Measurements from ENCODE around the gene SYTL1.

Gene SYTL1

GRCh38 chr1:27367160-27367650 lies 25.4 kb downstream of the SYTL1 start:
- TF ChIP-seq CTCF (IDR thresholded peaks at IDR 0.05; ENCODE audit: control insufficient read depth, extremely low read depth, insufficient read depth), result no peak

GRCh38 chr1:27368869-27369582 lies 27.2 kb downstream of the SYTL1 start:
- no peak for TF ChIP-seq CTCF (IDR thresholded peaks at IDR 0.05; ENCODE audit: control insufficient read depth, extremely low read depth, insufficient read depth)
- no peak for DNase-seq (ENCODE audit: low read depth)
- no peak overlapping the region for H3K4me3 ChIP-seq (ENCODE audit: low read depth, low read length)

More at GRCh38 chr1:27367160-27367650, 25.4 kb downstream of the SYTL1 start:
- peak overlapping the region; percentile 56 for H3K4me3 ChIP-seq (ENCODE audit: low read depth, low read length)
- DNase-seq (ENCODE audit: low read depth), result no peak

GRCh38 chr1:27372022-27372807 lies 30.4 kb downstream of the SYTL1 start:
- no peak for TF ChIP-seq CTCF (IDR thresholded peaks at IDR 0.05; ENCODE audit: control insufficient read depth, extremely low read depth, insufficient read depth)
- no peak for DNase-seq (ENCODE audit: low read depth)

GRCh38 chr1:27372808-27373690 lies 31.2 kb downstream of the SYTL1 start:
- TF ChIP-seq CTCF (IDR thresholded peaks at IDR 0.05; ENCODE audit: control insufficient read depth, extremely low read depth, insufficient read depth), result peak; percentile 7; the same call in 1 of the 2 replicates
- no peak overlapping the region for H3K4me3 ChIP-seq (ENCODE audit: low read depth, low read length)
- DNase-seq (ENCODE audit: low read depth), result no peak

More at GRCh38 chr1:27372022-27372807, 30.4 kb downstream of the SYTL1 start:
- no peak overlapping the region for H3K4me3 ChIP-seq (ENCODE audit: low read depth, low read length)

- H3K4me3 ChIP-seq (ENCODE audit: low read depth, low read length), result no peak within 1 kb of the TSS
- TF ChIP-seq CTCF (IDR thresholded peaks at IDR 0.05; ENCODE audit: control insufficient read depth, extremely low read depth, insufficient read depth), result no peak
- no peak for DNase-seq (ENCODE audit: low read depth)
These were observed 32.7 kb downstream of the SYTL1 start, which contains the start of gene FCN3 for GRCh38 chr1:27374362-27375086. TSS of gene FCN3 (minus strand) at chr1:27374824. CDS start at chr1:27374818, 6 bp downstream.
